ENCODE results near the gene DECR2.

DECR2 gene

GRCh38 chr16:371515-372301 is 30.0 kb upstream of the DECR2 start:
- TF ChIP-seq GATA2 (IDR thresholded peaks at IDR 0.05; ENCODE audit: low read depth, low read length): no peak
- no peak for TF ChIP-seq GATA3 (IDR thresholded peaks at IDR 0.05; ENCODE audit: low read depth, low read length)

- no peak for TF ChIP-seq GATA3 (IDR thresholded peaks at IDR 0.05; ENCODE audit: low read depth, low read length)
- no peak for TF ChIP-seq GATA2 (IDR thresholded peaks at IDR 0.05; ENCODE audit: low read depth, low read length)
Measured at GRCh38 chr16:372302-372983, 29.2 kb upstream of the DECR2 start.

- TF ChIP-seq GATA2 (IDR thresholded peaks at IDR 0.05; ENCODE audit: low read depth, low read length) (no peak), GATA3 (IDR thresholded peaks at IDR 0.05; ENCODE audit: low read depth, low read length) (no peak)
Measured at GRCh38 chr16:373020-373598, 28.6 kb upstream of the DECR2 start.

GRCh38 chr16:373848-374615 is 27.7 kb upstream of the DECR2 start:
- no peak for TF ChIP-seq GATA3 (IDR thresholded peaks at IDR 0.05; ENCODE audit: low read depth, low read length)
- no peak for TF ChIP-seq GATA2 (IDR thresholded peaks at IDR 0.05; ENCODE audit: low read depth, low read length)

GRCh38 chr16:374616-374926 is 27.1 kb upstream of the DECR2 start:
- TF ChIP-seq GATA3 (IDR thresholded peaks at IDR 0.05; ENCODE audit: low read depth, low read length) (no peak), GATA2 (IDR thresholded peaks at IDR 0.05; ENCODE audit: low read depth, low read length) (no peak)

- TF ChIP-seq GATA2 (IDR thresholded peaks at IDR 0.05; ENCODE audit: low read depth, low read length): no peak
- no peak for TF ChIP-seq GATA3 (IDR thresholded peaks at IDR 0.05; ENCODE audit: low read depth, low read length)
Measured at GRCh38 chr16:375212-375611, 26.5 kb upstream of the DECR2 start.

GRCh38 chr16:375927-376816 is 25.5 kb upstream of the DECR2 start:
- TF ChIP-seq GATA3 (IDR thresholded peaks at IDR 0.05; ENCODE audit: low read depth, low read length): no peak
- no peak for TF ChIP-seq GATA2 (IDR thresholded peaks at IDR 0.05; ENCODE audit: low read depth, low read length)

GRCh38 chr16:376817-377418 is 24.8 kb upstream of the DECR2 start:
- TF ChIP-seq GATA2 (IDR thresholded peaks at IDR 0.05; ENCODE audit: low read depth, low read length) (no peak), GATA3 (IDR thresholded peaks at IDR 0.05; ENCODE audit: low read depth, low read length) (no peak)

GRCh38 chr16:377419-377951 is 24.2 kb upstream of the DECR2 start:
- no peak for TF ChIP-seq GATA3 (IDR thresholded peaks at IDR 0.05; ENCODE audit: low read depth, low read length)
- TF ChIP-seq GATA2 (IDR thresholded peaks at IDR 0.05; ENCODE audit: low read depth, low read length): no peak

- TF ChIP-seq GATA2 (IDR thresholded peaks at IDR 0.05; ENCODE audit: low read depth, low read length) (no peak), GATA3 (IDR thresholded peaks at IDR 0.05; ENCODE audit: low read depth, low read length) (no peak)
Measured at GRCh38 chr16:378821-379182, 22.9 kb upstream of the DECR2 start.

- TF ChIP-seq GATA3 (IDR thresholded peaks at IDR 0.05; ENCODE audit: low read depth, low read length) (no peak), GATA2 (IDR thresholded peaks at IDR 0.05; ENCODE audit: low read depth, low read length) (no peak)
Measured at GRCh38 chr16:379183-379960, 22.3 kb upstream of the DECR2 start.

Data from SH-SY5Y (cell line).